Ishikawa (cell line): Measurements from ENCODE around the gene EFNA1.

Experiments
- CEBPB ChIP-seq: IDR thresholded peaks from 2 replicates; pipeline ENCODE4 v1.6.1; 2012
- CREB1 ChIP-seq: IDR thresholded peaks from 2 replicates; pipeline ENCODE4 v1.6.1; 2012; ENCODE audit warnings: low read depth
- EGR1 ChIP-seq: IDR thresholded peaks from 2 replicates; pipeline ENCODE4 v1.6.1; 2012
- EP300 ChIP-seq: IDR thresholded peaks from 2 replicates; pipeline ENCODE4 v1.6.1; 2012; ENCODE audit warnings: borderline replicate concordance
- FOXM1 ChIP-seq: IDR thresholded peaks from 2 replicates; pipeline ENCODE4 v1.6.1; 2012; ENCODE audit warnings: low read depth, borderline replicate concordance
- MAX ChIP-seq: IDR thresholded peaks from 2 replicates; pipeline ENCODE4 v1.6.1; 2012
- NFIC ChIP-seq: IDR thresholded peaks from 2 replicates; pipeline ENCODE4 v1.6.1; 2012
- RAD21 ChIP-seq: IDR thresholded peaks from 2 replicates; pipeline ENCODE4 v1.6.1; 2012; ENCODE audit warnings: low read depth
- REST ChIP-seq: IDR thresholded peaks from 2 replicates; pipeline ENCODE4 v1.6.1; 2012; ENCODE audit warnings: low read depth, mild to moderate bottlenecking
- TAF1 ChIP-seq: IDR thresholded peaks from 2 replicates; pipeline ENCODE4 v1.6.1; 2012; ENCODE audit warnings: low read depth, mild to moderate bottlenecking
- TCF12 ChIP-seq: IDR thresholded peaks from 2 replicates; pipeline ENCODE4 v1.6.1; 2012; ENCODE audit warnings: low read depth
- TEAD4 ChIP-seq: IDR thresholded peaks from 2 replicates; pipeline ENCODE4 v1.6.1; 2012
- USF1 ChIP-seq: IDR thresholded peaks from 2 replicates; pipeline ENCODE4 v1.6.1; 2012
- YY1 ChIP-seq: IDR thresholded peaks from 2 replicates; pipeline ENCODE4 v1.6.1; 2012; ENCODE audit warnings: low read depth
- ZBTB7A ChIP-seq: IDR thresholded peaks from 2 replicates; pipeline ENCODE4 v1.6.1; 2012; ENCODE audit warnings: low read depth

EFNA1 gene

GRCh38 chr1:155125511-155125945 lies 2.1 kb upstream of the EFNA1 start:
- TF ChIP-seq TCF12, result no peak
- no peak for TF ChIP-seq ZBTB7A
- TF ChIP-seq CREB1, result no peak
- TF ChIP-seq MAX, result no peak
- TF ChIP-seq FOXM1, result no peak
- no peak for TF ChIP-seq CEBPB
- TF ChIP-seq EGR1, result no peak
- TF ChIP-seq TEAD4, result no peak
- TF ChIP-seq EP300, result no peak
- TF ChIP-seq RAD21, result no peak
- TF ChIP-seq REST, result no peak
- TF ChIP-seq YY1, result no peak
- TF ChIP-seq TAF1, result no peak
- TF ChIP-seq USF1, result no peak
- no peak for TF ChIP-seq NFIC

GRCh38 chr1:155125946-155126555 lies 1.6 kb upstream of the EFNA1 start:
- TF ChIP-seq TEAD4, result no peak
- TF ChIP-seq RAD21, result no peak
- no peak for TF ChIP-seq TCF12

- TF ChIP-seq ZBTB7A (no peak), EP300 (no peak), RAD21 (no peak), EGR1 (no peak), TEAD4 (no peak), CREB1 (no peak), FOXM1 (no peak), YY1 (no peak), REST (no peak), USF1 (no peak), MAX (no peak), TCF12 (no peak), NFIC (no peak), TAF1 (no peak), CEBPB (no peak)
These were observed 1.0 kb upstream of the EFNA1 start for GRCh38 chr1:155126556-155127104.

- TF ChIP-seq TAF1, result no peak
- no peak for TF ChIP-seq USF1
- no peak for TF ChIP-seq CEBPB
- TF ChIP-seq RAD21, result no peak
- no peak for TF ChIP-seq MAX
- TF ChIP-seq YY1, result no peak
- TF ChIP-seq ZBTB7A, result no peak
- TF ChIP-seq NFIC, result no peak
- no peak for TF ChIP-seq FOXM1
- TF ChIP-seq CREB1, result no peak
- TF ChIP-seq EGR1, result no peak
- TF ChIP-seq TCF12, result no peak
These were observed 485 bp downstream of the EFNA1 start for GRCh38 chr1:155127967-155128754.
